CD4-positive, CD25-positive, alpha-beta regulatory T cell (primary cell): ENCODE data around the gene RAD51B. TPM values are rescaled to one million over a fixed set of nuclear protein-coding genes. Genes with fewer than 3 reads are reported as not detected.

ENCODE experiments used
- ATAC-seq, 2 donors: fragments of 150-1000 bp; cut with Tn5 transposase; one replicate each; pipeline ENCODE4 v1.10.0; 2021; ENCODE audit warnings: low read depth in 2 of 2, moderate number of reproducible peaks in 2 of 2, moderate library complexity in 1 of 2
- DNase-seq, 3 donors: peaks; one replicate each; pipeline versions ENCODE4 v3.0.0 to v3.0.0-alpha.2; 2012 to 2022; ENCODE audit warnings: mixed read lengths in 1 of 3
- H3K27ac ChIP-seq: one replicate; pipeline ENCODE4 v1.7.0; 2013; ENCODE audit warnings: mild to moderate bottlenecking, low read length; ENCODE audit not compliant: insufficient read depth, poor library complexity, severe bottlenecking
- H3K27me3 ChIP-seq: one replicate; pipeline ENCODE4 v1.7.0; 2013; ENCODE audit warnings: low read length; ENCODE audit not compliant: control insufficient read depth, insufficient read depth
- H3K36me3 ChIP-seq: one replicate; pipeline ENCODE4 v1.7.0; 2013; ENCODE audit warnings: mild to moderate bottlenecking, low read length, moderate library complexity; ENCODE audit not compliant: control insufficient read depth, insufficient read depth
- H3K4me1 ChIP-seq: 2 replicates; pipeline ENCODE4 v1.7.0; 2013; ENCODE audit warnings: mild to moderate bottlenecking, low read length; ENCODE audit not compliant: insufficient read depth, control insufficient read depth, poor library complexity, severe bottlenecking
- H3K4me3 ChIP-seq: one replicate; pipeline ENCODE4 v1.7.0; 2013; ENCODE audit warnings: low read depth, mild to moderate bottlenecking, low read length, moderate library complexity
- H3K9me3 ChIP-seq, 2 experiments: 1 replicate in 1 of 2; 2 replicates in 1 of 2; pipeline ENCODE4 v1.7.0; 2013; ENCODE audit warnings: low read length in 2 of 2, mild to moderate bottlenecking in 1 of 2, moderate library complexity in 1 of 2; ENCODE audit not compliant: control insufficient read depth in 2 of 2
- H3K27ac Mint-ChIP-seq, 3 donors: one replicate each; pipeline ENCODE4 v1.8.0; 2020 to 2022; ENCODE audit warnings: mild to moderate bottlenecking in 3 of 3, mixed read lengths in 3 of 3, moderate library complexity in 2 of 3
- H3K27me3 Mint-ChIP-seq: one replicate; pipeline ENCODE4 v1.8.0; 2022; ENCODE audit warnings: mild to moderate bottlenecking, mixed read lengths
- H3K36me3 Mint-ChIP-seq: one replicate; pipeline ENCODE4 v1.8.0; 2020; ENCODE audit warnings: mixed read lengths
- H3K4me1 Mint-ChIP-seq, 4 donors: one replicate each; pipeline ENCODE4 v1.8.0; 2020 to 2022; ENCODE audit warnings: mixed read lengths in 4 of 4, mild to moderate bottlenecking in 1 of 4
- H3K4me3 Mint-ChIP-seq, 4 donors: one replicate each; pipeline ENCODE4 v1.8.0; 2020 to 2022; ENCODE audit warnings: mild to moderate bottlenecking in 4 of 4, mixed read lengths in 4 of 4, moderate library complexity in 3 of 4
- H3K9me3 Mint-ChIP-seq, 7 donors: one replicate each; pipeline ENCODE4 v1.8.0; 2020 to 2022; ENCODE audit warnings: mixed read lengths in 7 of 7, mild to moderate bottlenecking in 3 of 7, moderate library complexity in 2 of 7
- polyA plus RNA-seq, 4 donors: library from polyadenylated mRNA; unstranded; fragments of 300-500 nt; fragmentation: Illumina TruSeq; gene quantifications; one replicate each; pipeline ENCODE4 v1.2.3, GENCODE V29; 2021
- total RNA-seq: library from RNA; stranded (reverse); gene quantifications from one replicate; pipeline ENCODE4 v1.2.3, GENCODE V29; 2022

Gene RAD51B
- total and polyA plus RNA-seq, 5 donors from 2014 or later = 19.1 to 40.2 (median 28.1) TPM

DNA sequence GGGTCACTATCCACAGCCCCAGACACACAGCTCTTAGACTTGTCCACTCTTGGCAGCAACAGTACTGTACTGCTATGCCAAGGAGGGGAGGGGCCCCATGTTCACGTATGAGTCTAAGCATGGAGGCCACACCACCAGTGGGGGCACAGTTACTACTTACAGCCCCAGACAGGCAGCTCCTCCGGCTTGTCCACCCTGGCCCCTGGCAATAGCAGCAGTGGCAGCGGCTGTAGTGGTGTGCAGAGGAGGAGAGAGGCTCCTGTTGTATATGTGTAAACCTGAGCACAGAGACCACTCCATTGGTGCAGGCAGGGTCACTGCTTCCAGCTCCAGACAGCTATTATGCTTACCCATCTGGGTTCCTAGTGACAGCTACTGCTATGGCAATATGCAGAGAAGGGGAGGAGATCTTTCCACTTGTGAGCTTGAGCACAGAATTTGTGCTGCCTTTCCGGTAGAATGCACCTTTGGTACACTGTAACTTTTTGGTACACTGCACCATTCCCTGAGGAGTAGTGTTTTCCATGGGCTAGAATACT is 113.2 kb downstream of the RAD51B start:
- peaks cover 9 to 10% of the 10 kb centered on the region in 2 experiments for H3K9me3 ChIP-seq
- H3K36me3 Mint-ChIP-seq = peaks cover 23% of the 10 kb centered on the region
- H3K27ac ChIP-seq = no peak overlapping the region
- no peak overlapping the region for H3K4me3 ChIP-seq
- H3K36me3 ChIP-seq = no peaks in the 10 kb centered on the region
- DNase-seq (no peak), ATAC-seq (no peak)
- peaks cover 3 to 7% (median 4%) of the 10 kb centered on the region in 4 donors for H3K4me1 Mint-ChIP-seq
- no peak overlapping the region for H3K27ac Mint-ChIP-seq
- H3K4me3 Mint-ChIP-seq = no peak overlapping the region
- H3K4me1 ChIP-seq = peaks cover 6% of the 10 kb centered on the region
- H3K27me3 Mint-ChIP-seq = no peaks in the 10 kb centered on the region
- H3K9me3 Mint-ChIP-seq = peaks cover 0 to 27% (median 7%) of the 10 kb centered on the region in 7 donors
- H3K27me3 ChIP-seq = no peaks in the 10 kb centered on the region

DNA sequence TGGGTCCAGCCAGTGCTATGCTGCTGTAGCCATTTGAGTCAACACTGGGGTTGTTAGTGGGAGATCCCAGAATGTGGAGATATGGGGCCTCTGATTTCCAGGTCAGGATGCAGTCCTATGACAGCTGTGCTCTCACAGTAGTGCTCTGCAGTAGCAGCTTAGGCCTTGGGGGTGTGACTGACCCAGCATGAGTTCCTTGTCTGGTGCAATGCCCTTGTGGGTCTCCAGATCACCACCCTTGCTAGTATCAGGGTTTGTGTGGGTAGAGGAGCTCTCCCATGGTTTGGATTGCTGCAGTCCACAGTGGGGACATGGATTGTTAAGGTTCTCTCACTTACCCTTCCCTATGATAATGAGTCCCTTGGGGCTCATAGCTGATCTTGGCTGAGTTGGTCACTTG is 113.7 kb downstream of the RAD51B start:
- no peak overlapping the region for H3K4me3 Mint-ChIP-seq
- peaks cover 18% of the 10 kb centered on the region for H3K36me3 Mint-ChIP-seq
- Histone ChIP-seq H3K27me3 (no peaks in the 10 kb centered on the region), H3K9me3 (peaks cover 9 to 10% of the 10 kb centered on the region in 2 experiments), H3K27ac (no peak overlapping the region), H3K4me1 (peaks cover 6% of the 10 kb centered on the region), H3K4me3 (no peak overlapping the region), H3K36me3 (no peaks in the 10 kb centered on the region)
- no peaks in the 10 kb centered on the region for H3K27me3 Mint-ChIP-seq
- peak overlapping the region in 1 of 3 donors; percentile 46 for H3K27ac Mint-ChIP-seq
- peaks cover 0 to 23% (median 6%) of the 10 kb centered on the region in 7 donors for H3K9me3 Mint-ChIP-seq
- no peak for ATAC-seq
- peaks cover 3 to 7% (median 4%) of the 10 kb centered on the region in 4 donors for H3K4me1 Mint-ChIP-seq
- DNase-seq = no peak

DNA sequence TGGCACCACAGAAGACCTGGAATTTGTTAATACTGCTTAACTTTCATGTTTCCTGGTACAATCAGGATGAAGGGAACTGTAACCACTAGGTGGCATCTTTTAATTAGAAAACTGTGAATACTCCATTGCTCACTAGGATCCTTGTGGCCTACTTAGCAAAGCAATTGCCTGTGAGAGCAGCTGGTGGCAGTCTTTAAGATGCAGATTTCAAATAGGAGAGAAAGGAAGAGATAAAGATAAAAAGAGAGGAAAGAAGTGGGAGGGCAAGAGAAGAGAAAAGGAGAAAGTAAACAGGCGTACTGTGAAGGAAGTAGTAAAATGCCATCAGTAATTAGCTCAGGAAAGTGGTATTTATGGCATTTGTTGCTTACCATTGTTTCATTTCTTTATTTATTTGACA is 114.5 kb downstream of the RAD51B start:
- H3K27me3 Mint-ChIP-seq = no peaks in the 10 kb centered on the region
- no peak overlapping the region for H3K27ac Mint-ChIP-seq
- ATAC-seq (peak; percentile 59 to 65), DNase-seq (peak in 2 of 3 donors; percentile 49 to 63)
- H3K27me3 ChIP-seq = no peaks in the 10 kb centered on the region
- H3K4me3 Mint-ChIP-seq = no peak overlapping the region
- H3K4me1 ChIP-seq = peaks cover 6% of the 10 kb centered on the region
- H3K4me3 ChIP-seq = no peak overlapping the region
- peaks cover 3 to 7% (median 4%) of the 10 kb centered on the region in 4 donors for H3K4me1 Mint-ChIP-seq
- no peak overlapping the region for H3K27ac ChIP-seq
- peaks cover 0 to 19% (median 5%) of the 10 kb centered on the region in 7 donors for H3K9me3 Mint-ChIP-seq
- peaks cover 9 to 10% of the 10 kb centered on the region in 2 experiments for H3K9me3 ChIP-seq
- no peaks in the 10 kb centered on the region for H3K36me3 ChIP-seq
- peaks cover 13% of the 10 kb centered on the region for H3K36me3 Mint-ChIP-seq

DNA sequence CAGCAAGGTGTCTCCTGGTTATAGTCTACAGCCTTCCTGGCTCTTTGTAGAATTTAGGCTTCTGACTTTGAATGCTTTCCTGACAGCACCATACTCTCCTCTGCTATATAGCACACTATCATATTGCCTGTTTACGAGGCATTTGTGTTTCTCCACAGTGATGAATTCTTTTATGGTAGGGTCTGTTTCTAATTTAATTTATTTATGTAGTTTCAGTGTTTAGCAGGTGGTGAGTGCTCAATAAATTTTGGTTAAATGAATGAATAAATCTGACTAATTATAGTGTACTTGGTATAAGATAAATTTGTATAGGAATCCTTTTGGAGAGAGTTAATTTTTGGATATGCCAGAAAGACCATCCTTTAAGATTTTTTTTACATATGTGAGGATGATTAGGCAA is 115.3 kb downstream of the RAD51B start:
- Histone ChIP-seq H3K27ac (no peak overlapping the region), H3K4me3 (no peak overlapping the region), H3K36me3 (no peaks in the 10 kb centered on the region), H3K9me3 (peaks cover 8% of the 10 kb centered on the region in 2 experiments), H3K27me3 (no peaks in the 10 kb centered on the region), H3K4me1 (peaks cover 6% of the 10 kb centered on the region)
- peaks cover 0 to 12% (median 3%) of the 10 kb centered on the region in 7 donors for H3K9me3 Mint-ChIP-seq
- no peak for ATAC-seq
- peaks cover 3 to 7% (median 4%) of the 10 kb centered on the region in 4 donors for H3K4me1 Mint-ChIP-seq
- no peaks in the 10 kb centered on the region for H3K27me3 Mint-ChIP-seq
- H3K27ac Mint-ChIP-seq = no peak overlapping the region
- H3K36me3 Mint-ChIP-seq = peaks cover 11% of the 10 kb centered on the region
- no peak overlapping the region for H3K4me3 Mint-ChIP-seq
- DNase-seq = no peak

DNA sequence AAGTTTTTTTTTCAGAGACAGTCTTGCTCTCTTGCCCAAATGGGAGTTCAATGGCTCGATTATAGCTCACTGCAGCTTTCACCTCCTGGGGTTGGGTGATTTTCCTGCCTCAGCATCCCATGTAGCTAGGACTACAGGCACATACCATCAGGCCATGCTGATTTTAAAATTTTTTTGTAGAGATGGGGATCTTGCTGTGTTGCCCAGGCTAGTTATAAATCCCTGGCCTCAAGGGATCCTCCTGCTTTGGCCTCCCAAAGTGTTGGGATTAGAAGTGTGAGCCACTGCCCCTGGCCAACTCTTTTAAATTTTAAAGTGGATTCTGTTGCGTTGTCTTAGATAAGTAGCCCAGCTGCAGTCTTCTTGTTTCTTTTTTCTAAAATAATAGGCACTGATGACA is 115.8 kb downstream of the RAD51B start:
- Mint-ChIP-seq H3K4me3 (no peak overlapping the region), H3K9me3 (peaks cover 0 to 8% (median under 1%) of the 10 kb centered on the region in 7 donors), H3K27me3 (no peaks in the 10 kb centered on the region), H3K36me3 (peaks cover 6% of the 10 kb centered on the region), H3K4me1 (peaks cover 3 to 7% (median 4%) of the 10 kb centered on the region in 4 donors), H3K27ac (no peak overlapping the region)
- Histone ChIP-seq H3K4me1 (peaks cover 6% of the 10 kb centered on the region), H3K27ac (no peak overlapping the region), H3K36me3 (no peaks in the 10 kb centered on the region), H3K9me3 (peaks cover 3% of the 10 kb centered on the region in 2 experiments), H3K27me3 (no peaks in the 10 kb centered on the region), H3K4me3 (no peak overlapping the region)
- DNase-seq (no peak), ATAC-seq (no peak)

DNA sequence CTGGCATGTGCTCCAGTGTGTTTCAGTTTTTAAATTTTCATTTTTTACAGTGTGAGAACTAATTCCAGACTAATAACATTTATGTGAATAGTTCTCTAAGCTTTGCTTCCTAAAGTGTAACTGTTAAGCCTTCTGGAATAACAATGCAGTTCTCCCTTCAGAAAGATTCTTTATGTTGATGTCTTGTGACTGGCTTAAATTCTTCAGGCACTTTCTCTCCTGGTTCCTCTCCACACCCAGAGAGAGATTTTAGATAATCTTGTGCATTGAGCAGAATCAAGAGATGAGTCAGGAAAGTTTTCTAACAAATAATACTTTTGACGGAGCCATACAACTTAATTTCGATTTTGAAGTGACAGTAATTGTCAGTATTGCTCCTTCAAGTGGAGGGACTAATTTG is 118.5 kb downstream of the RAD51B start:
- H3K27me3 Mint-ChIP-seq = no peaks in the 10 kb centered on the region

DNA sequence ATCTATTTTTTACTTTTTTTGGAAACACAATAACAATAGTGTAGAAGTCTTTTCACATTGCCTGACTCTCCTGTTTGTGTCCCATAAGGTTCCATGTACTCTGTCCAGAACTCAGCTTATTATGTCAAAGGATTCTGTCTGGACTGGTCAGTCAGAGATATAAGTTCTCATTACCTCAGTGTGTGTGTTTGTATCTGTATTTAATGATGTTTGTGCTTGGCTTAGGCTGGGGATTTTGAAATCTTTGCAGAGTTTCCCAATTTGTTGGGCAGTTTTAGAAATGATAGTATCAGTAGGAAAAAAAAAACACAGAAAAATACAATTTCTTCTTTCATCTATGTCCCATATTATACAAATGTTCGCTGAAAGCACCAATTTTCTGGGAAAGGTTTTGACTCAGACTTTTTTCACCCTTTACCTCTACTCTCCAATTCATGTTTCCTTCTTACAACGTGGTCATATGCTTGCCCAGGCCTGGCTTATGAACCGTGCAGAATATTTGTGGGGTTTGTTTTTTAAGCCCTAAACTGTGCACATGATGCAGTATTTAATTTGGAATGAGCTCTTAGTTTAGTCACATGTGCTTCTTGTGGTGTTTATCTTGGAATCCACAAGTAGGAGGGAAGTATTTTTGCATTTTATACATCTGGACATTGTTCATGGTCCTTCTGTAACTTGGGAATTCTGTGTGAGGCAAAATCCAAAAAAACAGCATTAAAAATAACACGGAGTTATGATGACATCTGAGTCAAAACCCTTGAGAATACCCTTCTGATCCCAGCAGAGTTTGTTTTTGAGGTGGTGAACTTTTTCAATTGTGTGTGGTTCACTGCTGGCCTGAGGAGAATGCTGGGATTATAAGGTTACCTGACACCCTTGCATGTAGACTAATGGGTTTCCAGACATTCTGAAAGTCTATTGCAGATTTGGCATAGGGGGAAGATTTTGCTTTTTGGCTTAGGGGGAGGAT is 121.2 kb downstream of the RAD51B start:
- H3K36me3 Mint-ChIP-seq = no peaks in the 10 kb centered on the region
- H3K27ac Mint-ChIP-seq = peak overlapping the region in 1 of 3 donors; percentile 29
- Histone ChIP-seq H3K36me3 (no peaks in the 10 kb centered on the region), H3K27ac (no peak overlapping the region), H3K27me3 (no peaks in the 10 kb centered on the region), H3K4me1 (no peaks in the 10 kb centered on the region), H3K9me3 (no peaks in the 10 kb centered on the region), H3K4me3 (no peak overlapping the region)
- ATAC-seq (no peak), DNase-seq (no peak)
- H3K4me3 Mint-ChIP-seq = no peak overlapping the region
- H3K4me1 Mint-ChIP-seq = peaks cover 0 to 2% (median under 1%) of the 10 kb centered on the region in 4 donors
- no peaks in the 10 kb centered on the region for H3K9me3 Mint-ChIP-seq
- H3K27me3 Mint-ChIP-seq = no peaks in the 10 kb centered on the region

More for the DNA sequence above, 118.5 kb downstream of the RAD51B start:
- no peak overlapping the region for H3K4me3 ChIP-seq
- no peaks in the 10 kb centered on the region for H3K9me3 ChIP-seq
- H3K36me3 ChIP-seq = no peaks in the 10 kb centered on the region
- no peak for ATAC-seq
- Mint-ChIP-seq H3K9me3 (no peaks in the 10 kb centered on the region), H3K4me1 (peaks cover 3 to 7% (median 4%) of the 10 kb centered on the region in 4 donors), H3K36me3 (no peaks in the 10 kb centered on the region), H3K27ac (no peak overlapping the region), H3K4me3 (no peak overlapping the region)
- DNase-seq = no peak
- no peaks in the 10 kb centered on the region for H3K27me3 ChIP-seq
- H3K4me1 ChIP-seq = peaks cover 6% of the 10 kb centered on the region
- no peak overlapping the region for H3K27ac ChIP-seq
